ENCODE results near the gene TMEM161A. TPM values are rescaled to one million over a fixed set of nuclear protein-coding genes. Genes with fewer than 3 reads are reported as not detected.

Gene TMEM161A
- total RNA-seq, 1 experiment from 2014 or later = 46.0 TPM

DNA sequence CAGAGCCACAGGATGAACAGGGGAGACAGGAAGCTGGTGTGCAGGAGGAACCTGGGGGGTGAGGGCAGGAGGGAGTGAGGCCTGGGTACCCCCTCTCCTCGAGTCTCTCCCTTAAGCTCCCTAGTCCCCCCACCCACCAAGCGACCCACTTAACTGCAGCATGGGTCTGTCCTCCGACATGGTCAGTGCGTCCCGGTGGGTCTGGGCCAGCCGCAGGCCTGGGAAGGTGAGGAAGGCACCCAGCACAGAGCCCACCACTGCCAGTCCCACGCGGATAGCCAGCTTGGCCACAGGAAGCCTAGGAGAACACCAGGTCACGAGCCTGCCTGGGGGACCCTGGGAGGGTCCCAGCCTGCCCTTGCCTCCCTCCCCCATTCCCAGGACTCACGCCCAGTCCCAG lies 16.9 kb downstream of the TMEM161A start:
- TF ChIP-seq CREM (CRISPR knock-in tag; IDR thresholded peaks at IDR 0.05) (no peak), IRF2 (CRISPR knock-in tag; IDR thresholded peaks at IDR 0.05; ENCODE audit: borderline replicate concordance, low read depth) (no peak), FOXJ3 (CRISPR knock-in tag; IDR thresholded peaks at IDR 0.05; ENCODE audit: borderline replicate concordance) (no peak), SOX15 (CRISPR knock-in tag; IDR thresholded peaks at IDR 0.05) (no peak), SMAD4 (CRISPR knock-in tag; IDR thresholded peaks at IDR 0.05) (no peak), ZNF219 (CRISPR knock-in tag; IDR thresholded peaks at IDR 0.05; ENCODE audit: borderline replicate concordance) (no peak), EMX1 (CRISPR knock-in tag; IDR thresholded peaks at IDR 0.05) (no peak), ELF4 (CRISPR knock-in tag; IDR thresholded peaks at IDR 0.05; ENCODE audit: low read depth) (no peak), ZNF396 (CRISPR knock-in tag; IDR thresholded peaks at IDR 0.05; ENCODE audit: borderline replicate concordance) (no peak), ESRRA (CRISPR knock-in tag; IDR thresholded peaks at IDR 0.05; ENCODE audit: borderline replicate concordance) (no peak)
- TF ChIP-seq, protein P1, sequence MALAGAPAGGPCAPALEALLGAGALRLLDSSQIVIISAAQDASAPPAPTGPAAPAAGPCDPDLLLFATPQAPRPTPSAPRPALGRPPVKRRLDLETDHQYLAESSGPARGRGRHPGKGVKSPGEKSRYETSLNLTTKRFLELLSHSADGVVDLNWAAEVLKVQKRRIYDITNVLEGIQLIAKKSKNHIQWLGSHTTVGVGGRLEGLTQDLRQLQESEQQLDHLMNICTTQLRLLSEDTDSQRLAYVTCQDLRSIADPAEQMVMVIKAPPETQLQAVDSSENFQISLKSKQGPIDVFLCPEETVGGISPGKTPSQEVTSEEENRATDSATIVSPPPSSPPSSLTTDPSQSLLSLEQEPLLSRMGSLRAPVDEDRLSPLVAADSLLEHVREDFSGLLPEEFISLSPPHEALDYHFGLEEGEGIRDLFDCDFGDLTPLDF (CRISPR knock-in tag; IDR thresholded peaks at IDR 0.05) = no peak
- Mint-ChIP-seq H3K4me3 (peak overlapping the region; percentile 64; the same call in 1 of the 2 replicates), H3K4me1 (no peaks in the 10 kb centered on the region), H3K27ac (no peak overlapping the region), H3K36me3 (peaks cover 35% of the 10 kb centered on the region), H3K9me3 (peaks cover 14% of the 10 kb centered on the region), H3K27me3 (ENCODE audit: low read depth) (no peaks in the 10 kb centered on the region)
- ChIA-PET CTCF (interaction anchor here (0.5 to 2.5 kb wide), 6 partner anchors 14 to 103 kb away, joined by 3 to 10 read pairs (median 4); no protein-coding TSS in a partner anchor), POLR2A (interaction anchor here (1.4 kb wide), 1 partner anchor 49 kb away, joined by 3 read pairs; the partner anchor contains the start of gene MEF2B)
- ATAC-seq (no peak), DNase-seq (ENCODE audit: low spot score) (no peak)

- peak; percentile 100 for DNase-seq (ENCODE audit: low spot score)
- Mint-ChIP-seq H3K4me3 (peak overlapping the region; percentile 64), H3K27me3 (ENCODE audit: low read depth) (no peaks in the 10 kb centered on the region), H3K4me1 (no peaks in the 10 kb centered on the region), H3K36me3 (peaks cover 32% of the 10 kb centered on the region), H3K27ac (no peak overlapping the region), H3K9me3 (peaks cover 14% of the 10 kb centered on the region)
- TF ChIP-seq ZNF512 (CRISPR knock-in tag; IDR thresholded peaks at IDR 0.05; ENCODE audit: borderline replicate concordance) (no peak), SP1 (CRISPR knock-in tag; conservative IDR thresholded peaks at IDR 0.05) (0 out of 2 replicates have a peak, but pooled peaks have one; percentile 13), PRDM15 (CRISPR knock-in tag; IDR thresholded peaks at IDR 0.05) (peak; percentile 88)
- POLR2A ChIA-PET = interaction anchor here (1.4 to 2.2 kb wide), 2 partner anchors 9 to 50 kb away, joined by 3 to 6 read pairs; partner anchors contain the start of gene MEF2B
- ATAC-seq = peak; percentile 97
- CTCF ChIA-PET = interaction anchor here (0.5 to 2.5 kb wide), 14 partner anchors 9 to 395 kb away, joined by 3 to 11 read pairs (median 4); partner anchors contain the start of gene NDUFA13
Measured at GRCh38 chr19:19120308-19121231, 17.7 kb downstream of the TMEM161A start.
